Measurements from ENCODE around the gene CFAP107.
"Not testable (repeated sequence)": the region's sequence is repeated elsewhere in the genome, so short reads cannot be mapped to it uniquely, and the experiment has no call there.

CFAP107 gene

GRCh38 chr1:12728391-12728790 lies 17.6 kb upstream of the CFAP107 start:
- no peak overlapping the region for H3K27ac ChIP-seq
- H3K4me3 ChIP-seq (ENCODE audit: low read depth in 1 of 2, low read length in 1 of 2) = no peak overlapping the region
- no peaks in the 10 kb centered on the region for H3K36me3 ChIP-seq
- H3K27me3 ChIP-seq = peaks cover 4% of the 10 kb centered on the region
- H3K9me3 ChIP-seq = no peaks in the 10 kb centered on the region
- no peak for TF ChIP-seq CTCF (IDR thresholded peaks at IDR 0.05)
- H3K4me1 ChIP-seq (ENCODE audit: control insufficient read depth in 1 of 2, insufficient read depth in 1 of 2, low read depth in 1 of 2, low read length in 1 of 2) = no peaks in the 10 kb centered on the region

- peaks cover 22% of the 10 kb centered on the region for H3K27me3 ChIP-seq
- H3K36me3 ChIP-seq = no peaks in the 10 kb centered on the region
- TF ChIP-seq CTCF (IDR thresholded peaks at IDR 0.05) = no peak
- no peaks in the 10 kb centered on the region for H3K9me3 ChIP-seq
- H3K27ac ChIP-seq = no peak overlapping the region
- H3K4me1 ChIP-seq (ENCODE audit: control insufficient read depth in 1 of 2, insufficient read depth in 1 of 2, low read depth in 1 of 2, low read length in 1 of 2) = no peaks in the 10 kb centered on the region
- no peak overlapping the region for H3K4me3 ChIP-seq (ENCODE audit: low read depth in 1 of 2, low read length in 1 of 2)
These were observed 15.8 kb upstream of the CFAP107 start for GRCh38 chr1:12730156-12730555.

DNA sequence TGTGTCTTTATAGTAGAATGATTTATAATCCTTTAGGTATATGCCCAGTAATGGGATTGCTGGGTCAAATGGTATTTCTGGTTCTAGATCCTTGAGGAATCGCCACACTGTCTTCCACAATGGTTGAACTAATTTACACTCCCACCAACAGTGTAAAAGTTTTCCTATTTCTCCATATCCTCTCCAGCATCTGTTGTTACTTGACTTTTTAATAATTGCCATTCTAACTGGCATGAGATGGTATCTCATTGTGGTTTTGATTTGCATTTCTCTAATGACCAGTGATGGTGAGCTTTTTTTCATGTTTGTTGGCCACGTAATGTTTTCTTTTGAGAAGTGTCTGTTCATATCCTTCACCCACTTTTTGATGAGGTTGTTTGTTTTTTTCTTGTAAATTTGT lies 14.9 kb upstream of the CFAP107 start:
- H3K27ac ChIP-seq; H3K36me3 ChIP-seq; H3K4me1 ChIP-seq (ENCODE audit: control insufficient read depth in 1 of 2, insufficient read depth in 1 of 2, low read depth in 1 of 2, low read length in 1 of 2); H3K9me3 ChIP-seq; H3K4me3 ChIP-seq (ENCODE audit: low read depth in 1 of 2, low read length in 1 of 2): not testable (repeated sequence)
- H3K27me3 ChIP-seq = peaks cover 29% of the 10 kb centered on the region

GRCh38 chr1:12734651-12735050 lies 11.3 kb upstream of the CFAP107 start:
- no peak for TF ChIP-seq CTCF (IDR thresholded peaks at IDR 0.05)
- peaks cover 43% of the 10 kb centered on the region for H3K27me3 ChIP-seq
- H3K9me3 ChIP-seq = no peaks in the 10 kb centered on the region

DNA sequence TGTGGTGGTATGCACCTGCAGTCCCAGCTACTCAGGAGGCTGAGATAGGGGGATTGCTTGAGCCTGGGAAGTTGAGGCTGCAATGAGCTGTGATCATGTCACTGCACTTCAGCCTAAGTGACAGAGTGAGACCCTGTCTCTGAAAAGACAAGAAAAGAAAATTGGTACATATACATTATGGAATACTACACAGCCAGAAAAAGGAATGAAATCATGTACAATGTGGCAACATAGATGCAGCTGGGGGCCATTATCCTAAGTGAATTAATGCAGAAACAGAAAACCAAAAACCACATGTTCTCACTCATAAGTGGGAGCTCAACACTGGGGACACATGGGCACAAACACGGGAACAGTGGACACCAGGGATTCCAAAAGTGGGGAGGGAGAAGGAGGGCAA lies 7.1 kb upstream of the CFAP107 start:
- Histone ChIP-seq H3K36me3 (no peaks in the 10 kb centered on the region), H3K4me1 (ENCODE audit: control insufficient read depth in 1 of 2, insufficient read depth in 1 of 2, low read depth in 1 of 2, low read length in 1 of 2) (no peaks in the 10 kb centered on the region), H3K27me3 (peaks cover 37% of the 10 kb centered on the region), H3K4me3 (ENCODE audit: low read depth in 1 of 2, low read length in 1 of 2) (no peak overlapping the region), H3K9me3 (no peaks in the 10 kb centered on the region), H3K27ac (no peak overlapping the region)
- TF ChIP-seq CTCF (IDR thresholded peaks at IDR 0.05) = no peak

More at GRCh38 chr1:12734651-12735050, 11.3 kb upstream of the CFAP107 start:
- H3K4me3 ChIP-seq (ENCODE audit: low read depth in 1 of 2, low read length in 1 of 2) = no peak overlapping the region
- no peak overlapping the region for H3K27ac ChIP-seq
- no peaks in the 10 kb centered on the region for H3K36me3 ChIP-seq
- H3K4me1 ChIP-seq (ENCODE audit: control insufficient read depth in 1 of 2, insufficient read depth in 1 of 2, low read depth in 1 of 2, low read length in 1 of 2) = no peaks in the 10 kb centered on the region

DNA sequence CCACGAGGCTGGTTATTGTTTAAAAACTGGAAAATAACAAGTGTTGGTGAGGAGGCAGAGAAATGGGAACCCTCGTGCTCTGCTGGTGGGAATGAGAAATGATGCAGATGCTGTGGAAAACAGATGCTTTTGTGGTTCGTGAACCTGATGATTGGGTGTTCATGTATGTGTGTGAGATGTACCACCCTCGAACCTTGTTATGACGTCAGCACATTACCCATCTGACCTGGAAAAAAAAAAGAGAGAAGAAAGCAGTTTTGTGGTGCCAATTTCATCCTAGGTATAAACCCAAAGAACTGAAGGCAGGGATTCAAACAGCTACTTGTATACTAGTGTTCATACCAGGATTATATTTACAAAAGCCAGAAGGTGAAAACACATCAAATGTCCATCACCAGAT lies 6.4 kb upstream of the CFAP107 start:
- TF ChIP-seq CTCF (IDR thresholded peaks at IDR 0.05) = no peak
- H3K4me3 ChIP-seq (ENCODE audit: low read depth in 1 of 2, low read length in 1 of 2) = no peak overlapping the region
- H3K27me3 ChIP-seq = peaks cover 30% of the 10 kb centered on the region
- H3K4me1 ChIP-seq (ENCODE audit: control insufficient read depth in 1 of 2, insufficient read depth in 1 of 2, low read depth in 1 of 2, low read length in 1 of 2) = no peaks in the 10 kb centered on the region
- no peaks in the 10 kb centered on the region for H3K36me3 ChIP-seq
- H3K27ac ChIP-seq = no peak overlapping the region
- no peaks in the 10 kb centered on the region for H3K9me3 ChIP-seq
